SK-N-SH treated with all-trans-retinoic acid at 6 μM for 48 hours (cell line): Measurements from ENCODE around the gene TPGS1.

ENCODE experiments used
- ATAC-seq: fragments of 200-7000 bp; cut with Tn5 transposase; 3 replicates; pipeline ENCODE4 v1.9.1; 2020; ENCODE audit warnings: mild to moderate bottlenecking, moderate library complexity
- ARNTL ChIP-seq: fragments of 450-650 bp; formaldehyde crosslinking; IDR thresholded peaks from 2 replicates; pipeline ENCODE4 v1.5.0; 2020; ENCODE audit warnings: low read depth, mild to moderate bottlenecking, moderate library complexity, borderline replicate concordance
- CSDC2 ChIP-seq: fragments of 250-450 bp; sonication (Bioruptor Pico); IDR thresholded peaks from 2 replicates; pipeline ENCODE4 v1.5.0; 2020; ENCODE audit warnings: mild to moderate bottlenecking, moderate library complexity
- ESRRG ChIP-seq: fragments of 250-450 bp; sonication (Bioruptor Pico); IDR thresholded peaks from 2 replicates; pipeline ENCODE4 v1.6.1; 2021; ENCODE audit warnings: mild to moderate bottlenecking
- GLIS3 ChIP-seq: fragments of 250-450 bp; sonication (Bioruptor Pico); IDR thresholded peaks from 2 replicates; pipeline ENCODE4 v1.5.0; 2020; ENCODE audit warnings: mild to moderate bottlenecking, moderate library complexity
- ISL1 ChIP-seq: fragments of 250-450 bp; sonication (Bioruptor Pico); IDR thresholded peaks from 2 replicates; pipeline ENCODE4 v2.1.2; 2022; ENCODE audit warnings: mild to moderate bottlenecking, moderate library complexity
- OSR1 ChIP-seq: fragments of 250-450 bp; sonication (Bioruptor Pico); IDR thresholded peaks from 2 replicates; pipeline ENCODE4 v1.8.0; 2022; ENCODE audit warnings: moderate library complexity, mild to moderate bottlenecking, inconsistent platforms
- PPARA ChIP-seq: fragments of 250-450 bp; sonication (Bioruptor Pico); IDR thresholded peaks from 2 replicates; pipeline ENCODE4 v1.5.0; 2020; ENCODE audit warnings: mild to moderate bottlenecking, borderline replicate concordance
- RARB ChIP-seq: fragments of 250-450 bp; sonication (Bioruptor Pico); IDR thresholded peaks from 2 replicates; pipeline ENCODE4 v1.8.0; 2021; ENCODE audit warnings: mild to moderate bottlenecking, moderate library complexity
- SNAI2 ChIP-seq: fragments of 250-450 bp; sonication (Bioruptor Pico); IDR thresholded peaks from 2 replicates; pipeline ENCODE4 v1.5.0; 2020; ENCODE audit warnings: mild to moderate bottlenecking, moderate library complexity
- TCF4 ChIP-seq: fragments of 250-450 bp; sonication (Bioruptor Pico); IDR thresholded peaks from 2 replicates; pipeline ENCODE4 v1.8.0; 2021; ENCODE audit warnings: mild to moderate bottlenecking, moderate library complexity, borderline replicate concordance
- TOX ChIP-seq: fragments of 250-450 bp; sonication (Bioruptor Pico); IDR thresholded peaks from 2 replicates; pipeline ENCODE4 v1.8.0; 2021; ENCODE audit warnings: mild to moderate bottlenecking, moderate library complexity, borderline replicate concordance
- ZC3H10 ChIP-seq: fragments of 250-450 bp; sonication (Bioruptor Pico); IDR thresholded peaks from 2 replicates; pipeline ENCODE4 v1.5.1; 2021; ENCODE audit warnings: mild to moderate bottlenecking, moderate library complexity
- ZFP3 ChIP-seq: fragments of 250-450 bp; sonication (Bioruptor Pico); IDR thresholded peaks from 2 replicates; pipeline ENCODE4 v1.5.0; 2020; ENCODE audit warnings: mild to moderate bottlenecking, moderate library complexity
- ZFP30 ChIP-seq: fragments of 450-650 bp; formaldehyde crosslinking; IDR thresholded peaks from 2 replicates; pipeline ENCODE4 v1.5.0; 2022; ENCODE audit warnings: mild to moderate bottlenecking, moderate library complexity
- ZNF565 ChIP-seq: fragments of 450-650 bp; formaldehyde crosslinking; conservative IDR thresholded peaks from 2 replicates; pipeline ENCODE4 v1.5.0; 2020; ENCODE audit warnings: low read depth, mild to moderate bottlenecking, moderate library complexity
- ZNF70 ChIP-seq: fragments of 450-650 bp; formaldehyde crosslinking; IDR thresholded peaks from 2 replicates; pipeline ENCODE4 v1.5.0; 2020; ENCODE audit warnings: mild to moderate bottlenecking, moderate library complexity
- ZNF8 ChIP-seq: fragments of 450-650 bp; formaldehyde crosslinking; IDR thresholded peaks from 2 replicates; pipeline ENCODE4 v1.5.0; 2020; ENCODE audit warnings: mild to moderate bottlenecking, moderate library complexity
- TF ChIP-seq, protein P1 (sequence below): fragments of 250-450 bp; sonication (Bioruptor Pico); IDR thresholded peaks from 2 replicates; pipeline ENCODE4 v1.5.0; 2020; ENCODE audit warnings: mild to moderate bottlenecking, moderate library complexity
- TF ChIP-seq, protein P2 (sequence below): fragments of 250-450 bp; sonication (Bioruptor Pico); IDR thresholded peaks from 2 replicates; pipeline ENCODE4 v1.5.1; 2020; ENCODE audit warnings: low read depth, mild to moderate bottlenecking, moderate library complexity
- TF ChIP-seq, protein P3 (sequence below): fragments of 250-450 bp; sonication (Bioruptor Pico); IDR thresholded peaks from 2 replicates; pipeline ENCODE4 v1.5.1; 2021; ENCODE audit warnings: mild to moderate bottlenecking, moderate library complexity

The TPGS1 gene

GRCh38 chr19:510606-511100 lies 3.4 kb downstream of the TPGS1 start (continued):
- TF ChIP-seq RARB (no peak), TCF4 (CRISPR knock-in tag) (no peak), ZFP3 (CRISPR knock-in tag) (no peak), TOX (CRISPR knock-in tag) (no peak), ZNF565 (CRISPR knock-in tag) (no peak)

DNA sequence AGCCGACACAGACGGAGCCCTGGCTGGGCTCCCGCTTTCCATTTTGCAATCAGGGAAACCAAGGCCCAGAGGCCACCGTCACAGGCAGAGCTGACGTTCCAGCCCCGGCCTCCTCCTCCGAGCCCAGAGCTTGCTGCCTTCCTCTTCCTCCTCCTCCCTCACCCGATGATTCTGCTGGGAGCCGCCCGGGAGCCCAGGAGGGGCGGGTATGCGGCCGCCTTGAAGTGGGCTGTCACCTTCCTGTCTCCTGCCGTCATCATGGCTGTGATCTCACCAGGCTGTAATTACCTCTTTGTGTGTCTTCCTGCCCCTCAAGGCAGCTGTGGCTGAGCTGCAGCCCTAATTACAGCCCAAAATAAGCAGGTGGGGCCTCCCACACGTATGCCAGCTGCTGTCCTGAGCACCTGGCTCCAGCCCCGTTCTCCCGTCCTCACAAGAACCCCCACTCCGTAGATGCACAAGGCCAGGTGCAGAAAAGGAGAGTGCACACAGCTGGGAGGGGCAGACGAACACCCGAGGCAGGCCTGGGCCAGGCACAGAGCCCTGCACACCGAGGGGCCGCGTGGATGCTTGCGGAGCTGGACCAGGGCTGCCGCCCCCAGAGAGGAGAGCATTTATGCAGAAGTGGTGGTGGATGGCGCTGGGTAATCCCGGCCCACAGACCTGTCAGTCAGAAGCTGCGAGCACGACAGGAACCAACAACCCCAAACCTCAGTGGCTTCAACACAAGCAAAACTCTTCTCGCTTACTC lies 4.0 kb downstream of the TPGS1 start:
- ATAC-seq, result no peak
- TF ChIP-seq ZNF8 (CRISPR knock-in tag) (no peak), ARNTL (CRISPR knock-in tag) (no peak), ESRRG (no peak)

DNA sequence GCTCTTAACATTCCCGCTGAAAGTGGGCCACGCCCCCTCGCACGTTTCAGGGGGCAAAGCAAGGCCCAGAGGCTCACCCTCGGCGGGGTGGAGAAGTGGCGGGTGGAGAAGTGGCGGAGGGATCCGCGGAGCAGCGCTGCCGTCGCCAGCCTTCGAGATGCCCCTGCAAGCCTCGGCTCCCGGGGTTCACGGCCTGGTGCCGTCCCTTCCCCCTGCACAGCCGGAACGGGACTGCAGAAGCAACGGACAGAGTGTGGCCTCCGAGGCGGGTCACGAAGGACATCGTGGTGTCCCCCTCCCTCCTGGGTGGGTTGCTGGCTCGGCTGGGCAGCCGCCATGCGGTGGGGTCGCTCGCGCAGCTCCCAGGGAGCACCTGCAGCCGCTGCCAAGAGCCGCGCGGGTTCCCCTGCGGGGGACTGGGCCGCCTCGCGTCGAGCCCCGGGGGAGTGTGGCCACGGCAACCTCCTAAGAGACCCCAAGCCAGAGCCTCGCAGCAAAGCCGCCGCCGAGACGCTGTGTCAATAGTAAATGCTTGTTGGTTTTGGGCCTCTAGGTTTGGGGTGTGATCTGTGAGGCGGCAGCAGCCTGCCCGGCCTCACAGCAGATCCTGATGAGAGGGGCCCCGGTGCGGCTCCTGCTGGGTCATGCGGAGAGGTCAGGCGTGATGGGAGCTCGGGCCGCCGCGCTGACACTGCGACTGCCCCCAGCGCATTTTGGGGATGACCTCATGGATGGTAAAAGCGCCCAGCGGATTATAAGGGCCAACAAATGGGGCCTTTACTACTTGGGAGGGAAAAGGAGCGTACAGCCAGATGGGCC lies 5.5 kb downstream of the TPGS1 start:
- no peak for ATAC-seq
- TF ChIP-seq CSDC2 (CRISPR knock-in tag) (no peak), TOX (CRISPR knock-in tag) (no peak), ISL1 (no peak), ZC3H10 (no peak), SNAI2 (no peak), ZNF565 (CRISPR knock-in tag) (no peak), OSR1 (CRISPR knock-in tag) (no peak), ARNTL (CRISPR knock-in tag) (no peak), PPARA (CRISPR knock-in tag) (no peak)
- TF ChIP-seq, protein P1, sequence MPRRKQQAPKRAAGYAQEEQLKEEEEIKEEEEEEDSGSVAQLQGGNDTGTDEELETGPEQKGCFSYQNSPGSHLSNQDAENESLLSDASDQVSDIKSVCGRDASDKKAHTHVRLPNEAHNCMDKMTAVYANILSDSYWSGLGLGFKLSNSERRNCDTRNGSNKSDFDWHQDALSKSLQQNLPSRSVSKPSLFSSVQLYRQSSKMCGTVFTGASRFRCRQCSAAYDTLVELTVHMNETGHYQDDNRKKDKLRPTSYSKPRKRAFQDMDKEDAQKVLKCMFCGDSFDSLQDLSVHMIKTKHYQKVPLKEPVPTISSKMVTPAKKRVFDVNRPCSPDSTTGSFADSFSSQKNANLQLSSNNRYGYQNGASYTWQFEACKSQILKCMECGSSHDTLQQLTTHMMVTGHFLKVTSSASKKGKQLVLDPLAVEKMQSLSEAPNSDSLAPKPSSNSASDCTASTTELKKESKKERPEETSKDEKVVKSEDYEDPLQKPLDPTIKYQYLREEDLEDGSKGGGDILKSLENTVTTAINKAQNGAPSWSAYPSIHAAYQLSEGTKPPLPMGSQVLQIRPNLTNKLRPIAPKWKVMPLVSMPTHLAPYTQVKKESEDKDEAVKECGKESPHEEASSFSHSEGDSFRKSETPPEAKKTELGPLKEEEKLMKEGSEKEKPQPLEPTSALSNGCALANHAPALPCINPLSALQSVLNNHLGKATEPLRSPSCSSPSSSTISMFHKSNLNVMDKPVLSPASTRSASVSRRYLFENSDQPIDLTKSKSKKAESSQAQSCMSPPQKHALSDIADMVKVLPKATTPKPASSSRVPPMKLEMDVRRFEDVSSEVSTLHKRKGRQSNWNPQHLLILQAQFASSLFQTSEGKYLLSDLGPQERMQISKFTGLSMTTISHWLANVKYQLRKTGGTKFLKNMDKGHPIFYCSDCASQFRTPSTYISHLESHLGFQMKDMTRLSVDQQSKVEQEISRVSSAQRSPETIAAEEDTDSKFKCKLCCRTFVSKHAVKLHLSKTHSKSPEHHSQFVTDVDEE (CRISPR knock-in tag), result no peak
- TF ChIP-seq, protein P2, sequence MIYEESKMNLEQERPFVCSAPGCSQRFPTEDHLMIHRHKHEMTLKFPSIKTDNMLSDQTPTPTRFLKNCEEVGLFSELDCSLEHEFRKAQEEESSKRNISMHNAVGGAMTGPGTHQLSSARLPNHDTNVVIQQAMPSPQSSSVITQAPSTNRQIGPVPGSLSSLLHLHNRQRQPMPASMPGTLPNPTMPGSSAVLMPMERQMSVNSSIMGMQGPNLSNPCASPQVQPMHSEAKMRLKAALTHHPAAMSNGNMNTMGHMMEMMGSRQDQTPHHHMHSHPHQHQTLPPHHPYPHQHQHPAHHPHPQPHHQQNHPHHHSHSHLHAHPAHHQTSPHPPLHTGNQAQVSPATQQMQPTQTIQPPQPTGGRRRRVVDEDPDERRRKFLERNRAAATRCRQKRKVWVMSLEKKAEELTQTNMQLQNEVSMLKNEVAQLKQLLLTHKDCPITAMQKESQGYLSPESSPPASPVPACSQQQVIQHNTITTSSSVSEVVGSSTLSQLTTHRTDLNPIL, result no peak
- TF ChIP-seq, protein P3, sequence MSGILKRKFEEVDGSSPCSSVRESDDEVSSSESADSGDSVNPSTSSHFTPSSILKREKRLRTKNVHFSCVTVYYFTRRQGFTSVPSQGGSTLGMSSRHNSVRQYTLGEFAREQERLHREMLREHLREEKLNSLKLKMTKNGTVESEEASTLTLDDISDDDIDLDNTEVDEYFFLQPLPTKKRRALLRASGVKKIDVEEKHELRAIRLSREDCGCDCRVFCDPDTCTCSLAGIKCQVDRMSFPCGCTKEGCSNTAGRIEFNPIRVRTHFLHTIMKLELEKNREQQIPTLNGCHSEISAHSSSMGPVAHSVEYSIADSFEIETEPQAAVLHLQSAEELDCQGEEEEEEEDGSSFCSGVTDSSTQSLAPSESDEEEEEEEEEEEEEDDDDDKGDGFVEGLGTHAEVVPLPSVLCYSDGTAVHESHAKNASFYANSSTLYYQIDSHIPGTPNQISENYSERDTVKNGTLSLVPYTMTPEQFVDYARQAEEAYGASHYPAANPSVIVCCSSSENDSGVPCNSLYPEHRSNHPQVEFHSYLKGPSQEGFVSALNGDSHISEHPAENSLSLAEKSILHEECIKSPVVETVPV (CRISPR knock-in tag), result no peak

GRCh38 chr19:513368-514165 lies 6.3 kb downstream of the TPGS1 start:
- ATAC-seq, result no peak

More at GRCh38 chr19:513368-514165, 6.3 kb downstream of the TPGS1 start:
- TF ChIP-seq ZFP30 (CRISPR knock-in tag) (no peak), ISL1 (no peak), ZFP3 (CRISPR knock-in tag) (no peak), ZNF8 (CRISPR knock-in tag) (no peak), ZNF70 (CRISPR knock-in tag) (no peak), SNAI2 (no peak), CSDC2 (CRISPR knock-in tag) (no peak), PPARA (CRISPR knock-in tag) (no peak), ZNF565 (CRISPR knock-in tag) (no peak), ZC3H10 (no peak), GLIS3 (CRISPR knock-in tag) (no peak)
- TF ChIP-seq, protein P1 (CRISPR knock-in tag), result no peak
